Endodermal cell (in vitro differentiated cells): ENCODE measurements around the gene VKORC1L1. TPM values are rescaled to one million over a fixed set of nuclear protein-coding genes. Genes with fewer than 3 reads are reported as not detected.

Experiments used
- DNase-seq: peaks from one replicate; pipeline ENCODE4 v3.0.0-alpha.2; 2017
- H3K27ac ChIP-seq: 2 replicates; pipeline ENCODE4 v1.5.1; 2013; ENCODE audit warnings: mild to moderate bottlenecking, low read depth, low read length, moderate library complexity
- H3K27me3 ChIP-seq: 2 replicates; pipeline ENCODE4 v1.6.1; 2013; ENCODE audit warnings: mild to moderate bottlenecking, low read length, moderate library complexity; ENCODE audit not compliant: insufficient read depth, control insufficient read depth, poor library complexity, severe bottlenecking
- H3K36me3 ChIP-seq: 2 replicates; pipeline ENCODE4 v1.7.0; 2013; ENCODE audit warnings: mild to moderate bottlenecking, low read length, moderate library complexity; ENCODE audit not compliant: control insufficient read depth, insufficient read depth
- H3K4me1 ChIP-seq: one replicate; pipeline ENCODE4 v1.7.0; 2013; ENCODE audit warnings: low read length; ENCODE audit not compliant: control insufficient read depth, insufficient read depth
- H3K4me3 ChIP-seq: 2 replicates; pipeline ENCODE4 v1.5.1; 2013; ENCODE audit warnings: mild to moderate bottlenecking, low read length, moderate library complexity
- H3K9ac ChIP-seq: 2 replicates; pipeline ENCODE4 v1.6.1; 2013; ENCODE audit warnings: mild to moderate bottlenecking, low read length, moderate library complexity; ENCODE audit not compliant: poor library complexity, severe bottlenecking; ENCODE audit errors: extremely low read depth
- H3K9me3 ChIP-seq: 2 replicates; pipeline ENCODE4 v1.6.1; 2013; ENCODE audit warnings: mild to moderate bottlenecking, low read length, moderate library complexity; ENCODE audit not compliant: control insufficient read depth
- H3K27ac Mint-ChIP-seq: 2 replicates; pipeline ENCODE4 v1.8.0; 2020; ENCODE audit warnings: mixed read lengths
- H3K27me3 Mint-ChIP-seq: 2 replicates; pipeline ENCODE4 v1.8.0; 2021; ENCODE audit warnings: mild to moderate bottlenecking, mixed read lengths; ENCODE audit not compliant: insufficient read depth
- H3K36me3 Mint-ChIP-seq: 2 replicates; pipeline ENCODE4 v1.8.0; 2020; ENCODE audit warnings: low read depth, mixed read lengths
- H3K4me1 Mint-ChIP-seq: 2 replicates; pipeline ENCODE4 v1.8.0; 2020; ENCODE audit warnings: mixed read lengths
- H3K4me3 Mint-ChIP-seq: 2 replicates; pipeline ENCODE4 v1.8.0; 2020; ENCODE audit warnings: mild to moderate bottlenecking, moderate library complexity, mixed read lengths
- H3K9me3 Mint-ChIP-seq: 2 replicates; pipeline ENCODE4 v1.8.0; 2020; ENCODE audit warnings: mild to moderate bottlenecking, mixed read lengths
- WGBS, 2 experiments: methylation state at CpG; one replicate each; pipeline versions ENCODE4 v1.1.5 to v1.1.7; 2013; ENCODE audit warnings: missing lambda C conversion rate in 2 of 2, mixed read lengths in 1 of 2; ENCODE audit not compliant: insufficient coverage in 1 of 2, insufficient read length in 1 of 2; 5-methylcytosine and 5-hydroxymethylcytosine counted together
- total RNA-seq, 2 donors: library from RNA; stranded (reverse); fragmentation: NEBNext Ultra II Directional in 1 of 2; extraction: Animal tissue kit (Norgen Biotek cat#: 25700) in 1 of 2; gene quantifications; 2 replicates in 1 of 2; 3 replicates in 1 of 2; pipeline ENCODE4 v1.2.1, GENCODE V29; 2021
- TF ChIP-seq, protein P1 (sequence below): fragments of 200-600 bp; sonication (generic); conservative IDR thresholded peaks from 2 replicates; pipeline ENCODE4 v1.5.0; 2021; ENCODE audit warnings: antibody characterized with exemption, mild to moderate bottlenecking

Gene VKORC1L1
- total RNA-seq, 2 donors from 2014 or later = 20.7 to 24.7 TPM

GRCh38 chr7:65927489-65928448 is 54.9 kb downstream of the VKORC1L1 start:
- H3K27ac Mint-ChIP-seq = no peak overlapping the region

GRCh38 chr7:65931685-65932084 is 58.8 kb downstream of the VKORC1L1 start:
- Mint-ChIP-seq H3K9me3 (no peaks in the 10 kb centered on the region), H3K27ac (no peak overlapping the region), H3K36me3 (no peaks in the 10 kb centered on the region), H3K4me1 (no peaks in the 10 kb centered on the region), H3K4me3 (no peak overlapping the region), H3K27me3 (no peaks in the 10 kb centered on the region)
- no peaks in the 10 kb centered on the region for H3K27me3 ChIP-seq
- WGBS, 2 experiments = 94 to 97% methylated on average over 3 to 4 of the region's 4 CpGs
- no peak overlapping the region for H3K4me3 ChIP-seq
- H3K9me3 ChIP-seq = no peaks in the 10 kb centered on the region
- DNase-seq = no peak
- TF ChIP-seq, protein P1, sequence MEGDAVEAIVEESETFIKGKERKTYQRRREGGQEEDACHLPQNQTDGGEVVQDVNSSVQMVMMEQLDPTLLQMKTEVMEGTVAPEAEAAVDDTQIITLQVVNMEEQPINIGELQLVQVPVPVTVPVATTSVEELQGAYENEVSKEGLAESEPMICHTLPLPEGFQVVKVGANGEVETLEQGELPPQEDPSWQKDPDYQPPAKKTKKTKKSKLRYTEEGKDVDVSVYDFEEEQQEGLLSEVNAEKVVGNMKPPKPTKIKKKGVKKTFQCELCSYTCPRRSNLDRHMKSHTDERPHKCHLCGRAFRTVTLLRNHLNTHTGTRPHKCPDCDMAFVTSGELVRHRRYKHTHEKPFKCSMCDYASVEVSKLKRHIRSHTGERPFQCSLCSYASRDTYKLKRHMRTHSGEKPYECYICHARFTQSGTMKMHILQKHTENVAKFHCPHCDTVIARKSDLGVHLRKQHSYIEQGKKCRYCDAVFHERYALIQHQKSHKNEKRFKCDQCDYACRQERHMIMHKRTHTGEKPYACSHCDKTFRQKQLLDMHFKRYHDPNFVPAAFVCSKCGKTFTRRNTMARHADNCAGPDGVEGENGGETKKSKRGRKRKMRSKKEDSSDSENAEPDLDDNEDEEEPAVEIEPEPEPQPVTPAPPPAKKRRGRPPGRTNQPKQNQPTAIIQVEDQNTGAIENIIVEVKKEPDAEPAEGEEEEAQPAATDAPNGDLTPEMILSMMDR = no peak
- H3K4me1 ChIP-seq = no peaks in the 10 kb centered on the region
- H3K27ac ChIP-seq = no peak overlapping the region
- H3K36me3 ChIP-seq = peaks cover 4% of the 10 kb centered on the region
- H3K9ac ChIP-seq = no peak overlapping the region

More at GRCh38 chr7:65927489-65928448, 54.9 kb downstream of the VKORC1L1 start:
- no peak overlapping the region for H3K27ac ChIP-seq
- no peaks in the 10 kb centered on the region for H3K9me3 ChIP-seq
- Mint-ChIP-seq H3K36me3 (no peaks in the 10 kb centered on the region), H3K4me1 (no peaks in the 10 kb centered on the region), H3K4me3 (no peak overlapping the region), H3K9me3 (no peaks in the 10 kb centered on the region), H3K27me3 (no peaks in the 10 kb centered on the region)
- TF ChIP-seq, protein P1 = no peak
- DNase-seq = no peak
- no peaks in the 10 kb centered on the region for H3K4me1 ChIP-seq
- peaks cover 8% of the 10 kb centered on the region for H3K36me3 ChIP-seq
- no peak overlapping the region for H3K9ac ChIP-seq
- WGBS, 2 experiments = 78 to 90% methylated on average over 3 to 5 of the region's 6 CpGs
- no peak overlapping the region for H3K4me3 ChIP-seq
- no peaks in the 10 kb centered on the region for H3K27me3 ChIP-seq

- Mint-ChIP-seq H3K27ac (peak overlapping the region; percentile 53), H3K4me1 (no peaks in the 10 kb centered on the region), H3K4me3 (no peak overlapping the region), H3K27me3 (no peaks in the 10 kb centered on the region), H3K9me3 (no peaks in the 10 kb centered on the region), H3K36me3 (peaks cover 8% of the 10 kb centered on the region)
- Histone ChIP-seq H3K27ac (no peak overlapping the region), H3K4me3 (no peak overlapping the region), H3K9ac (no peak overlapping the region), H3K36me3 (peaks cover 5% of the 10 kb centered on the region), H3K27me3 (no peaks in the 10 kb centered on the region), H3K4me1 (no peaks in the 10 kb centered on the region), H3K9me3 (no peaks in the 10 kb centered on the region)
- 96 to 100% methylated on average over 1 to 2 of the region's 2 CpGs for WGBS, 2 experiments
- TF ChIP-seq, protein P1 = no peak
- DNase-seq = no peak
These were observed 64.4 kb downstream of the VKORC1L1 start for GRCh38 chr7:65937296-65937695.
